Stimulated activated CD4-positive, alpha-beta T cell treated with anti-CD3 and anti-CD28 coated beads, TNF-alpha, amount 100 ng/mL, for 48 hours (primary cell): ENCODE results near the gene ACHE.
"Not testable (repeated sequence)": the region's sequence is repeated elsewhere in the genome, so short reads cannot be mapped to it uniquely, and the experiment has no call there.

Source experiments
- DNase-seq, 3 donors: peaks; one replicate each; pipeline ENCODE4 v3.0.0-alpha.2; 2020; ENCODE audit warnings: low read depth in 3 of 3

Gene ACHE

DNA sequence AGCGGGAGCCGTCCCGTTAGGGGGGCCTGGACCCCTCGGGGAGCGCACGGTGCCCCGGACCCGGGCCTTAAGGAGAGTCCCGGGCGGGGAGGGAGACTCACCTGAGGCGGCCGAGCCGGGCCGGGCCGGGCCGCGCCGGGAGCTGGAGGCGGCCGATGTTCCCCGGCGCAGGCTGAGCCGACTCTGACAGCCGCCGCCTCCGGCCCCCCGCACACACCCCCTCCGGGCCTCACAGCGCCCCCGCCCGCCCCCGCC lies at the start of gene ACHE:
Gene ACHE (minus strand): TSS at position 188 of the 255 bp plus-strand sequence. CDS start 1,656 bp downstream, outside the sequence.
- DNase-seq, result no peak

- no peak for DNase-seq
Observed at GRCh38 chr7:100944138-100944537, 48.5 kb upstream of the ACHE start.

- DNase-seq, result no peak
Observed at GRCh38 chr7:100943693-100944092, 48.0 kb upstream of the ACHE start.

GRCh38 chr7:100942045-100942774 lies 46.5 kb upstream of the ACHE start:
- DNase-seq, result no peak

DNA sequence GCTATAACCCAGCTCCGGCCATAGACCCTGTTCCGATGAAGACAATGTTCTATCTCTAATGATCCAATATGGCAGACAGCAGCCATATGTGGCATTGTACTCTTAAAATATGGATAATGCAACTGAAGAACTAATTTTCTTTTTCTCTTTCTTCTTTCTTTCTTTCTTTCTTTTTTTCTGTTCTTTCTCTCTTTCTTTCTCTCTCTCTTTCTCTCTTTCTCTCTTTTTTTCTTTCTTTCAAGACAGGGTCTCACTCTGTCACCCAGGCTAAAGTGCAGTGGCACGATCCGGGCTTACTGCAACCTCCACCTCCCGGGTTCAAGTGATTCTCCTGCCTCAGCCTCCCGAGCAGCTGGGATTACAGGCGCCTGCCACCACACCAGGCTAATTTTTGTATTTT lies 40.5 kb upstream of the ACHE start:
- not testable (repeated sequence) for DNase-seq

- DNase-seq, result not testable (repeated sequence)
Observed at GRCh38 chr7:100935381-100935780, 39.7 kb upstream of the ACHE start.

DNA sequence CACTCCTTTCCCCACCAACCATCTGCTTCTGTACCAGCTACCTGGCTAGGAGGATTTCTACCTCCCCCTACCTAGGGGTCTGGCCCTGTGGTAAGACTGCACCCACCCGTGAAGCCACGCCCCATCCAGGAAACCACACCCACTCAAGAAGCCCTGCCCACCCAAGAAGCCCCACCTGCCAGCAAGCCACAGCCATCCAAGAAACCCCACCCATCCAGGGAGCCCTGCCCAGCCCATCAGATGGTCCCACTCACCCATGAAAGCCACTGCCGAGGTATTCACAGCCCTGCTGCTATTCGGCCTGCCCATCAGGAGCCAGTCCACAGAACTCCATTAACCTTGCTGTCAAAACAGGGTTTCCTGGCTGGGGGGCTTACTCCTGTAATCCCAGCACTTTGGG lies 38.0 kb upstream of the ACHE start:
- no peak for DNase-seq

DNA sequence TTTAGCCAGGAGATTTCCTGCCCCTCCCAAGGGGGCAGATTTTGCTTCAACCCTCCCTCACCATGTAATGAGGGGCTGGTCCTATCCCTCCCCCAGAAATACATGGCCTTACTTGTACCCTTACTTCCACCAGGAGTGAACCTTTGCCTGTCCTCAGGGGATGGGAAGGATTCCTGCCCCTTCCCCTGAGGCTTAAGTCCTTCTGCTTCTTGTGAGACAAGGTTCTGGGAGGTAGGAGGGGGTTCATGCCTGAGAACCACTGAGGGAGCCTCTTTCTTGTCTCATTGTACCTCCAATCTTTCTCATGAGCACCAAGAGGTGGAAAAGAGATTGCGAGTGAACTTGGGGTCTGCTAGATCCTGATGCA lies 34.1 kb upstream of the ACHE start:
- no peak for DNase-seq

- not testable (repeated sequence) for DNase-seq
Observed at GRCh38 chr7:100923616-100924015, 27.9 kb upstream of the ACHE start.

DNA sequence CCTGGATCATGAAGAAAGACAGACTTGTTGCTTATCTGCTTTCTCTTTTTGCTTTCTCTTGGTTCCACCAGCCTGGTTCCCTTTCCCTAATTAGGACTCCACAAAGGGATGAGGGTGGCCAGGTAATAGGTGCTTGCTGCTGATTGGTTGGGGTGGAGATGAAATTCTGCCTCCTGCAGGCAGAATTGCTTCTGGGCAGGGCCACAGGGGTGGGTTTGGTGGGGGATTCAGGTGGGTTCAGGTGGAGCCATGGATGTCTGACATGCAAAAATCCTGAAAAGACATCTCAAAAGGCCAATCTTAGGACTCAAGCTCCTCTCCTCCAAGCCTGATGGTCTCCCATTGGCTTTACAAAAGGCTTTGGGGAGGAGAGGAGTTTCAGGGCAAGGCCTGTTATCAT lies 25.4 kb upstream of the ACHE start:
- no peak for DNase-seq

DNA sequence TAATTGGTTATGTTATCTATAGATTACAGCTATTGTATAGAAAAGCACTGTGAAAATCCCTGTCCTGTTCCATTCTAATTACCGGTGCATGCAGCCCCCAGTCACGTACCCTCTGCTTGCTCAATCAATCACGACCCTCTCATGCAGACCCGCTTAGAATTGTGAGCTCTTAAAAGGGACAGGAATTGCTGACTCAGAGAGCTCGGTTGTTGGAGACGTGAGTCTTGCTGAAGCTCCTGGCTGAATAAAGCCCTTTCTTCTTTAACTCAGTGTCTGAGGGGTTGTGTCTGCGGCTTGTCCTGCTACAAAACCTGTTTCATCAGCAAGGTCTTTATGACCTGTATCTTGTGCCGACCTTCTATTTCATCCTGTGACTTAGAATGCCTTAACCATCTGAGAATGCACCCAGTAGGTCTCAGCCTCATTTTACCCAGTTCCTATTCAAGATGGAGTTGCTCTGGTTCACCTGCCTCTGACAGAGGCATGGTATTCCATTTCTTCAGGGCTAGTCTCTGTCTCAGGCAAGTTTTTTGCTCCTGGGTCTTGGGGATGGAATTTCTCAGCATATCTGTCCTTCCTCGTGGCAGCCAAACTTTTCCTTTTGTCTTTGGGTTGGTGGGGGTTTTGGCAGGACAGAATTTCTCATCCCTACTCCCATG lies 24.2 kb upstream of the ACHE start:
- not testable (repeated sequence) for DNase-seq

DNA sequence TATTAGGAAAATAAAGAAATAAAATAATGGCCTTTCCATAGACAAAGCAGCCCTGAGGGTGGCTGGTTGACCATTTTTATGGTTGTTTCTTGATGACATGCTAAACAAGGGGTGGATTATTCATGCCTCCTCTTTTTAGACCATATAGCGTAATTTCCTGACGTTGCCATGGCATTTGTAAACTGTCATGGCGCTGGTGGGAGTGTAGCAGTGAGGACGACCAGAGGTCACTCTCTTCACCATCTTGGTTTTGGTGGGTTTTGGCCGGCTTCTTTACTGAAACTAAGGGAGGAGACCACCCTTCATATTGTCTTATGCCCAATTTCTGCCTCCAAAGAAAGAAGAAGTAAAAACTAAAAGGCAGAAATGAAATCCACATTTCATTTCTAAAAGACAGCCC lies 23.6 kb upstream of the ACHE start:
- DNase-seq, result not testable (repeated sequence)

DNA sequence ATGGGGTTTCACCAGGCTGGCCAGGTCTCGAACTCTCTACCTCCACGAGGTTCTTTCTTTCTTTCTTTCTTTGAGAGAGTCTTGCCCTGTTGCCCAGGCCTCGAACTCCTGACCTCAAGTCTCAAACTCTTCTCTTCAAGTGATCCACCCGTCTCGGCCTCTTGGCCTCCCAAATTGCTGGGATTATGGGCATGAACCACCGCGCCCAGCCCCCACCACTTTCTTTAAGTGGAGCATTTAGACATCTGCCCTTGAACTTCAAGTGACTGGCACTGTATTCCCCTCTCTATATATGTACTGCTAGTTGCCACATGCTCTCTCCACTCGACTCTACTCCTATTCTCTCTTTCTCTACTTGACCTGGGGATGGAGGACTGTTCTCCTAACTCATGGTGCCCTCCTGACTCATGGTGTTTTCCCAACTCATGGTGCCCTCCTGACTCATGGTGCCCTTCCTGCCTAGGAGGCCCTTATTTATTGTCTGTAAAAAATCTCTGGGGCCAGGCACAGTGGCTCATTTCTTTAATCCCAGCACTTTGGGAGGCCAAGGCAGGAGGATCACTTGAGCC lies 19.3 kb upstream of the ACHE start:
- DNase-seq, result no peak

GRCh38 chr7:100914208-100914878 lies 18.7 kb upstream of the ACHE start:
- DNase-seq, result no peak

DNA sequence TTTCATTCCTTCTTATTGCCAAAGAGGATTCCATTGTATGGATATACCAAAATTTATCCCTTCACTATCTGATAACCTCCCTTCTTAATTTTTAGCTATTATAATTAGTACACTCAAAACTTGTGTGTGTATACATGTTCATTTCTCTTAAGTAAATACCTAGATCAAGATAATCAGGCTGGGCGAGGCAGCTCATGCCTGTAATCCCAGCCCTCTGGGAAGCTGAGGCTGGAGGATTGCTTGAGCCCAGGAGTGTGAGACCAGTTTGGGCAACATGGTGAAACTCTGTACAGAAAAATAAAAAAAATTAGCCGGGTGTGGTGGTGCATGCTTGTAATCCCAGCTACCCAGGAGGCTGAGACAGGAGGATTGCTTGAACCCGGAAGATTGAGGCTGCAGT lies 15.8 kb upstream of the ACHE start:
- DNase-seq, result no peak

GRCh38 chr7:100910443-100910842 lies 14.8 kb upstream of the ACHE start:
- not testable (repeated sequence) for DNase-seq

DNA sequence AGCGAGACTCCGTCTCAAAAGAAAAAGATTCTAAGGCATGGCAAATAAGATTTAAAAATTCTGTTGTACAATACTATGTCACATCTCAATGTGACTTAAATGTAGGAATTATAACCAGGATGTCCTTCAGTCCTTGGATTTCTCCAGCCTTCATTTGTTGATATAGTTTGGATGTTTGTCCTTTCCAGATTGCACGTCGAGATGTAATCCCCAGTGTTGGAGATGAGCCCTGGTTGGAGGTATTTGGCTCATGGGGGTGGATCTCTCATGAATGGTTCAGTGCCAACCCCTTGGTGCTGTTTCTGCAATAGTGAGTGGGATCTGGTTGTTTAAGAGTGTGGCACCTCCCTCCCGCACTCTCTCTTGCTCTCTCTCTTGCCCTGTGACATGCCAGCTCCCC lies 12.8 kb upstream of the ACHE start:
- no peak for DNase-seq

DNA sequence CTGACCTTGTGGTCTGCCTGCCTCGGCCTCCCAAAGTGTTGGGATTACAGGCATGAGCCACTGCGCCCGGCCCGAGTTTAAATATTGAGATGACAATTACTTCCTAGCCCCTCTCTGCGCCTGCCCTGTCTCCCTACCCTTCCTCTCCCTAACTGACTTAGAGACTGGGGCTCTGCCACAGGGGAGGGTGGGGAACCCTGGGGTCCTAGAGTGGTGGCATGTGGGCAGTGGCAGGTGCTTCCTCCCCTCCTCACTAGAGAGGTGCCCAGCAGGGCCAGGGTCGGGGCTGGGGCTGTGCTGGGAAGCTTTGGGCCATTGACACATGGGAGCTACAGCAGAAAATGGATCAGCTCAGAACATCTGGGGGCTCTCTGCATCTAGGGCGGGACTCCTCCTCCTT lies 7.0 kb upstream of the ACHE start:
- no peak for DNase-seq

DNA sequence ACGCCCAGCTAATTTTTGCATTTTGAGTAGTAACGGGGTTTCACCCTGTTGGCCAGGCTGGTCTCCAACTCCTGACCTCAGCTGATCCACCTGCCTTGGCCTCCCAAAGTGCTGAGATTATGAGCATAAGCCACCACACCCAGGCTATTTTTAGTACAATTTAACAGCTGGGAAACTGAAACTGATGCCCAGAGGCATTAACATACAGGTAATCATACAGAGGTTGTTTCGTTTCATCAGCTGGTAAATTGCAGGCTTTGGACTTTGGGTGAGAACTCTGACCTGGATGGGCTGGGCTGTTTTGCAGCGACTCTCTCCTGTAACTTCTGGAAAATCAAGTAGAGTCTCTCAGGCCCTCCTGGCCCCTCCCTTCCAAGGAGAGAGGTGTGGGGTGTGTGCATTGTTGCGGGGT lies 6.2 kb upstream of the ACHE start:
- DNase-seq, result no peak

- no peak for DNase-seq
Observed at GRCh38 chr7:100900978-100901377, 5.3 kb upstream of the ACHE start.

DNA sequence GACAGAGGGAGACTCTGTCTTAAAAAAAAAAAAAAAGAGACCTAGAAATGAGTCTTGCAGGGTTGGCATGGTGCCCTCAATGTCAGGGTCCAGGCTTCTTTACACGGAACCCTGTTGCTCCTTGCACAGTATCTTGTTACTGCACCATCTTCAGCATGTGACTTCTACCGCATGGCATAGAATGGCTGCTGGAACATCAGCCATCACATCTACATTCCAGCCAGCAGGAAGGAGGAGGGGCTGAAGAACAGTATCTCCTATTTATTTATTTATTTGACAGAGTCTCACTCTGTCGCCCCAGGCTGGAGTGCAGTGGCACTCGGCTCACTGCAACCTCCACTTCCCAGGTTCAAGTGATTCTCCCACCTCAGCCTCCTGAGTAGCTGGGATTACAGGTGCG lies 3.7 kb upstream of the ACHE start:
- DNase-seq, result no peak

GRCh38 chr7:100897772-100898454 lies 2.2 kb upstream of the ACHE start:
- no peak for DNase-seq
